Measurements from ENCODE around the gene FOXP1. TPM values are rescaled to one million over a fixed set of nuclear protein-coding genes. Genes with fewer than 3 reads are reported as not detected.
"Not testable (repeated sequence)": the region's sequence is repeated elsewhere in the genome, so short reads cannot be mapped to it uniquely, and the experiment has no call there.

The FOXP1 gene
- total RNA-seq, 1 experiment from 2014 or later: 6.5 TPM

DNA sequence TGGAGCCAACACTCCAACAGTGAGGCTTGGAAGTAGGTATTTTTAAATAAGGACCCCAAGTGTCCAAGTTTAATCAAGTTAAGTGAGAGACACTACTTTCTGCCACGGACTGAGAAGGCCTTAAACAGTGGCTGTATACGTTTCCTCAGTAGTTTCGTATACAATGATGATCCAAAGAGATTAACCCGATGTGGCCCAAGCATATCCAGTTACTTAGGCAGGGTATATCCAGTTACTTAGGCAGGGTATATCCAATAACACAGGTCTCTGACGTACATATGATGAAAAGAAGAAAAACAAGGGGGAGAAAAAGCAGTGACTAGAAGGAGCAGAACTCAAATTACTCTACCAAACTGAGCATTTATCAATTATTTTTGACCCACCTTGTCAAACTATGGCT, 591.4 kb downstream of the FOXP1 start:
- in situ Hi-C loops (cut with HindIII; ENCODE audit: low pct_unique_long_range_greater_than_20kb, low sequenced_read_pairs): no loop called here
- no peak for DNase-seq (ENCODE audit: low read depth, low spot score)

- DNase-seq (ENCODE audit: low read depth, low spot score): no peak
- in situ Hi-C loops (cut with HindIII; ENCODE audit: low pct_unique_long_range_greater_than_20kb, low sequenced_read_pairs): no loop called here
Observed at GRCh38 chr3:70990723-70991122, 592.8 kb downstream of the FOXP1 start.

DNA sequence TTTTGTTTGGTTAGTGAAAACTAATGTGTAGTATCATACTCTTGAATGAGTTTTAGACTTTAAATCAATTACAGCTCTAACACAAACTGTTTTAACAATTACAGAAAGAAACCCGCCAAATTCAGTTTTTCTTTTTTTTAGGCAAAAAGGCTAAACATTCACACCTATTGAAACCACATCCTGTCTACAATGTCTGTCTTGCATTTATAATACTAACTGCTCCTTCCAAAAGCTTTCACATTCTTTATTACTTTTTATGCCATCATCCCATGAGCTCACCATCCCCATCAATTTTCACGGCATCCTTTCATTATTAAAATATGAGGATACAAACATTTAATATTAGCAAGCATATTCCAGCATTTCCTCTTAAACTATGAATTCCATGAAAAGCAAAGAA, 593.3 kb downstream of the FOXP1 start:
- in situ Hi-C loops (cut with HindIII; ENCODE audit: low pct_unique_long_range_greater_than_20kb, low sequenced_read_pairs): no loop called here
- no peak for DNase-seq (ENCODE audit: low read depth, low spot score)

- in situ Hi-C loops (cut with HindIII; ENCODE audit: low pct_unique_long_range_greater_than_20kb, low sequenced_read_pairs): no loop called here
- peak; percentile 7 for DNase-seq (ENCODE audit: low read depth, low spot score)
Observed at GRCh38 chr3:70989174-70989573, 594.4 kb downstream of the FOXP1 start.

- in situ Hi-C loops (cut with HindIII; ENCODE audit: low pct_unique_long_range_greater_than_20kb, low sequenced_read_pairs): no loop called here
- DNase-seq (ENCODE audit: low read depth, low spot score): no peak
Observed at GRCh38 chr3:70988111-70988510, 595.4 kb downstream of the FOXP1 start.

DNA sequence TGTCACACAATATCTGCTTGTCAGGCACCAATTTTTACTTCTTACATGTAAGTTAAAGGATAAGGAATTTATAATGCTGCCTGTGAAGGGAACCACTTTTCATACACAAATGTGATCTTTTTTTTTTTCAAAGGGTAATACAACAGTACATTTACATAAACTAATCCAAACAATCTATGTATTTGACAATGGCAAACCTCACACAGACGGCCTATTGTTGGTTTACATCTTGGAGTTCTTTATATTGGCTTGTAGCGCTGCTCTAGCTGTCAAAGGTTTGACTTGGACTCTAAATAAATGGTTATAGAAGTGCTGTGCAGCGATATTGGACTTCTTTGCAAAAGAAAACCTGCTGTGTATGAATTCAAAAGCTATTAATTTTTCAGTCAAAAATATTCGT, 598.0 kb downstream of the FOXP1 start:
- in situ Hi-C loops (cut with HindIII; ENCODE audit: low pct_unique_long_range_greater_than_20kb, low sequenced_read_pairs): no loop called here
- DNase-seq (ENCODE audit: low read depth, low spot score): no peak

- in situ Hi-C loops (cut with HindIII; ENCODE audit: low pct_unique_long_range_greater_than_20kb, low sequenced_read_pairs): no loop called here
- no peak for DNase-seq (ENCODE audit: low read depth, low spot score)
Observed at GRCh38 chr3:70984776-70985482, 598.6 kb downstream of the FOXP1 start.

DNA sequence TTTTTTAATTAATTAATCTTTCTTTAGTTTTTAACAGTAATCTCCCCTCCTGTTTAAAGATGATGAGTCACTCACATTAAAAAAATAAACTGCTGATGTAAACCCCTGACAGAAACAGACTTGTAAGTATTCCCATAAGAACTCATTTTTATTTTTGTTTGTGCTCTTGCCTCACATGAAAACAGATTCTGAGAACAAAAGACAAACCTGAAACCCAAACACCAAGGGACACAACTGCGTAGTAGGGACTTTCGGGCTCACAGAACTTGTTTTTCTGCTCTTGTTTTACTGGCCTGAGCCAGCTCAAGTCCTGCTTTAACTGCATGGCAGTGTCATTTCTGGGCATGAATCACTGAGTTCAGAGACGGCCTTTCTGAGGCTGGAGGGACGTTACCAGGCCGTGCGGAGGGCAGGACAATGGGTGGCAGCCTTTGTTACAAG, 600.8 kb downstream of the FOXP1 start:
- in situ Hi-C loops (cut with HindIII; ENCODE audit: low pct_unique_long_range_greater_than_20kb, low sequenced_read_pairs): no loop called here

DNA sequence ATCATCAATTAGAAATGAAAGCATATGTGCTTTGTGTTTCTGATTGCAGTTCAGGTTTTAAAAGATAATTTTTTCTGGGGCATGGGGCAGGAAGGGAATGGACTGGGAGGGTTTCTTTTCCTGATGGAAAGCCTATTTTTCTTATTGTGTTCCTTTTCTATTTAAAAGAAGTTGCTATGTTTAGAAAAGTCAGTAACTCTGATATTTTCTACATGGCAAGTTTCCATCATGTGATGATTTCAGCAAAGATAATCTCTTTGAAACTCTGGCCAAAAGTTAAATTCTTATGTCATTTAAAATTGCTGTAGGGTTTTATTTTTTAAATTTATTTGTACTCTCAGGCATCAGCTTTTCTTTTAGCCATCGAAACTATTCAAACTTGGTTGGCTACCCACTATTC, 601.2 kb downstream of the FOXP1 start:
- no peak for DNase-seq (ENCODE audit: low read depth, low spot score)
- in situ Hi-C loops (cut with HindIII; ENCODE audit: low pct_unique_long_range_greater_than_20kb, low sequenced_read_pairs): no loop called here

More for the DNA sequence above, 600.8 kb downstream of the FOXP1 start:
- DNase-seq (ENCODE audit: low read depth, low spot score): peak; percentile 47

DNA sequence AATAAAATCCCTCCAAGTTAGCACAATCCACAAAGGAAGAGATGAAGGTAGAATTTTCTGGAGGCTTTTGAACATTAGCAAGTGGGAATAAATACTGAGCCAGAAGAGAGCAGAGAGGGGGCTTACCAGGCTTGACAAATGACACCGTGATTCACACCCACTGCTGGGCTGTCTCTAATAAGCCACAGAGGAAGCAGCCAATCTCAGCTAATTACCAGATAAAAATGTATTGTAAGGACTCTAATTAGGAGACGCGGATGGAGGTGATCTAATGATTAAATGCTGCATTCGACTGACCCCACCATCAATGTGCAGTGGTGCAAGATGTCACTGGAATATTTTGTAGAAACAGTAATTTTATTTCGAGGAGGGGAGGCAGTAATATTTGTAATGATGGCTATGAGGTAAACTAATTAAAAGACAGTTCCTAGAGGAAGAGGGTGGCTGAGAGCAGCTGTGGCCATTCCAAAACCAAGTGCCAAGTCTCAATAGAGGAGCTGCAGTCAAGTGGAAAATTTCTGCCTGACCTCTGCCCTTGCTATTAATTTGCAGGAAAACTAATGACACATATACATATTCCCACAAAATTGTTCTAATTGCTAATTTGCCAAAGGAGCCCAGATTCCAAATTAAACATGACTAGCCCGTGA, 602.2 kb downstream of the FOXP1 start:
- in situ Hi-C loops (cut with HindIII; ENCODE audit: low pct_unique_long_range_greater_than_20kb, low sequenced_read_pairs): no loop called here
- DNase-seq (ENCODE audit: low read depth, low spot score): no peak

DNA sequence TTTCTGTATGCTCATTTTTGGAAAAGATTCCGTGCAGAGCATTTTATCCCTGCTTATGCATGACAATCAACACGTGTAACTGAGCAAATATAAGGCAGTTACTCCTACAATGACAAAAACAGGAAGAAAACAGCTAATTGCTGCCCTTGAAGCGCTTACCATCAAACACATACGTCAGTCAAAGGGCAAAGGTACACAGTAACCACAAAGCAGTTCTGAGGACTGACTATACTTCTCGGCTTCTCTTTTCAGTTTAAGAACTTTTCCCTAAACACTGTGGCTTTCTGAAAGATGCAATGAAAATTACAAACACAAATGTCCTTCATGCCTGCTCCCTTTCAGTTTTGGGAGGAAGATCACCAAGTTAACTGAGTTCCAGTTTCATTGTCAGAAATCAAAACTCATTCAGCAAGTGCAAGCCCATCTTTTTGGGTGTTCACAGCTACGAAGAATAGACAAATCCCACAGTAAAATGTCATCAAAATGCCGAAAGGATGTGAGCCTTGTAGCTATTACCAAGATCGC, 602.8 kb downstream of the FOXP1 start:
- no peak for DNase-seq (ENCODE audit: low read depth, low spot score)
- in situ Hi-C loops (cut with HindIII; ENCODE audit: low pct_unique_long_range_greater_than_20kb, low sequenced_read_pairs): no loop called here

- in situ Hi-C loops (cut with HindIII; ENCODE audit: low pct_unique_long_range_greater_than_20kb, low sequenced_read_pairs): no loop called here
- no peak for DNase-seq (ENCODE audit: low read depth, low spot score)
Observed at GRCh38 chr3:70979983-70980645, 603.4 kb downstream of the FOXP1 start.

DNA sequence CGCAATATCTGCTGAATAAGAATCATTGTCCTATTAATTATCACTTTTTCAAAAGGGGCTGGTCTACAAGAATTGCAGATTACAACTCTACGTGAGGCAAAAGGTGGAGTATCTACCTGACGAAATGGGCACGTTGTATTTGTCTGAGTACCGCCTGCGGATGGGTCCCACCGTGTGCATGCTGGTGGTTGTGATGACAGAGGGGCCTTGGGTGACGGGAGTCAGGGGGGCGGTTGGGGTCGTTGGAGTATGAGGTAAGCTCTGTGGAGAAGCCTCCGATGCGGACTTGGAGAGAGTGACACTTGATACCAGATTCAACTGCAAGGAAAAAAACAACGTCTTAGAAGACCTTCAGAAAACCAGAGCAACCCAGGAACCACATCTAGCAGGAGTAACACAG, 605.8 kb downstream of the FOXP1 start:
- DNase-seq (ENCODE audit: low read depth, low spot score): no peak
- in situ Hi-C loops (cut with HindIII; ENCODE audit: low pct_unique_long_range_greater_than_20kb, low sequenced_read_pairs): no loop called here

GRCh38 chr3:70975981-70976380, 607.5 kb downstream of the FOXP1 start:
- DNase-seq (ENCODE audit: low read depth, low spot score); in situ Hi-C loops (cut with HindIII; ENCODE audit: low pct_unique_long_range_greater_than_20kb, low sequenced_read_pairs): not testable (repeated sequence)

GRCh38 chr3:70974747-70975146, 608.8 kb downstream of the FOXP1 start:
- in situ Hi-C loops (cut with HindIII; ENCODE audit: low pct_unique_long_range_greater_than_20kb, low sequenced_read_pairs): no loop called here
- DNase-seq (ENCODE audit: low read depth, low spot score): no peak

GRCh38 chr3:70973558-70973957, 610.0 kb downstream of the FOXP1 start:
- no peak for DNase-seq (ENCODE audit: low read depth, low spot score)
- in situ Hi-C loops (cut with HindIII; ENCODE audit: low pct_unique_long_range_greater_than_20kb, low sequenced_read_pairs): no loop called here

GRCh38 chr3:70972855-70973254, 610.7 kb downstream of the FOXP1 start:
- in situ Hi-C loops (cut with HindIII; ENCODE audit: low pct_unique_long_range_greater_than_20kb, low sequenced_read_pairs): no loop called here
- DNase-seq (ENCODE audit: low read depth, low spot score): no peak

GRCh38 chr3:70970952-70971351, 612.6 kb downstream of the FOXP1 start:
- no peak for DNase-seq (ENCODE audit: low read depth, low spot score)
- in situ Hi-C loops (cut with HindIII; ENCODE audit: low pct_unique_long_range_greater_than_20kb, low sequenced_read_pairs): no loop called here

- DNase-seq (ENCODE audit: low read depth, low spot score): no peak
- in situ Hi-C loops (cut with HindIII; ENCODE audit: low pct_unique_long_range_greater_than_20kb, low sequenced_read_pairs): no loop called here
Observed at GRCh38 chr3:70970171-70970570, 613.4 kb downstream of the FOXP1 start.

All from SK-MEL-5 (cell line).